Tibial artery (tissue), 4 donors: ENCODE results near the gene WBP1L.

Experiments used
- DNase-seq, 2 donors: peaks; one replicate each; pipeline ENCODE4 v3.0.0-alpha.2; 2019
- H3K27ac ChIP-seq, 2 donors: fragments of 200-600 bp; sonication (generic) in 1 of 2; 1 replicate in 1 of 2; 2 replicates in 1 of 2; pipeline ENCODE4 v1.5.1; 2018 to 2019; ENCODE audit warnings: mild to moderate bottlenecking in 1 of 2
- H3K27me3 ChIP-seq, 2 donors: fragments of 200-600 bp; sonication (generic) in 1 of 2; one replicate each; pipeline versions ENCODE4 v1.5.1 to v1.6.0; 2016 to 2019
- H3K36me3 ChIP-seq, 3 donors: fragments of 200-600 bp; sonication (generic) in 2 of 3; one replicate each; pipeline ENCODE4 v1.5.1; 2016 to 2019; ENCODE audit warnings: mild to moderate bottlenecking in 2 of 3
- H3K4me1 ChIP-seq, 4 donors: fragments of 200-600 bp; sonication (generic) in 2 of 4; 1 replicate in 3 of 4; 2 replicates in 1 of 4; pipeline ENCODE4 v1.5.1; 2016 to 2019
- H3K4me3 ChIP-seq, 2 donors: fragments of 200-600 bp; sonication (generic) in 1 of 2; 1 replicate in 1 of 2; 2 replicates in 1 of 2; pipeline ENCODE4 v1.5.1; 2018 to 2019; ENCODE audit warnings: mild to moderate bottlenecking in 2 of 2
- H3K9me3 ChIP-seq, 3 donors: fragments of 200-600 bp; sonication (generic) in 1 of 3; one replicate each; pipeline ENCODE4 v1.5.1; 2016 to 2019
- CTCF ChIP-seq, 2 experiments: fragments of 200-600 bp in 1 of 2; fragments of 450-650 bp in 1 of 2; IDR thresholded peaks; one replicate each; pipeline ENCODE4 v1.5.1; 2017 to 2019; ENCODE audit warnings: antibody characterized with exemption in 2 of 2, mild to moderate bottlenecking in 1 of 2, moderate library complexity in 1 of 2
- intact Hi-C: fragments of 100-400 bp; cut with DNase I; formaldehyde crosslinking; loops from one replicate; pipeline ENCODE4 v1.15.0; 2023; ENCODE audit warnings: low total_unique reads

Gene WBP1L

GRCh38 chr10:102779680-102780526, 36.2 kb downstream of the WBP1L start:
- no peak for DNase-seq
- TF ChIP-seq CTCF (IDR thresholded peaks at IDR 0.05), result no peak
- intact Hi-C loops, result loop anchor here (5.0 kb wide), 1 partner anchor 38 kb away; the partner anchor contains the start of gene WBP1L
- Histone ChIP-seq H3K9me3 (no peaks in the 10 kb centered on the region), H3K27me3 (no peaks in the 10 kb centered on the region), H3K4me3 (no peak overlapping the region), H3K27ac (peak overlapping the region; percentile 83 to 86), H3K4me1 (peaks cover 11 to 98% (median 90%) of the 10 kb centered on the region in 4 donors), H3K36me3 (no peaks in the 10 kb centered on the region)

- no peak overlapping the region for H3K4me3 ChIP-seq
- no peak for DNase-seq
- no peaks in the 10 kb centered on the region for H3K36me3 ChIP-seq
- H3K4me1 ChIP-seq, result peaks cover 11 to 100% (median 89%) of the 10 kb centered on the region in 4 donors
- H3K9me3 ChIP-seq, result no peaks in the 10 kb centered on the region
- TF ChIP-seq CTCF (IDR thresholded peaks at IDR 0.05), result no peak
- intact Hi-C loops, result no loop called here
- H3K27ac ChIP-seq, result peak overlapping the region; percentile 83 to 86
- no peaks in the 10 kb centered on the region for H3K27me3 ChIP-seq
These were observed 36.7 kb downstream of the WBP1L start for GRCh38 chr10:102780527-102780808.

DNA sequence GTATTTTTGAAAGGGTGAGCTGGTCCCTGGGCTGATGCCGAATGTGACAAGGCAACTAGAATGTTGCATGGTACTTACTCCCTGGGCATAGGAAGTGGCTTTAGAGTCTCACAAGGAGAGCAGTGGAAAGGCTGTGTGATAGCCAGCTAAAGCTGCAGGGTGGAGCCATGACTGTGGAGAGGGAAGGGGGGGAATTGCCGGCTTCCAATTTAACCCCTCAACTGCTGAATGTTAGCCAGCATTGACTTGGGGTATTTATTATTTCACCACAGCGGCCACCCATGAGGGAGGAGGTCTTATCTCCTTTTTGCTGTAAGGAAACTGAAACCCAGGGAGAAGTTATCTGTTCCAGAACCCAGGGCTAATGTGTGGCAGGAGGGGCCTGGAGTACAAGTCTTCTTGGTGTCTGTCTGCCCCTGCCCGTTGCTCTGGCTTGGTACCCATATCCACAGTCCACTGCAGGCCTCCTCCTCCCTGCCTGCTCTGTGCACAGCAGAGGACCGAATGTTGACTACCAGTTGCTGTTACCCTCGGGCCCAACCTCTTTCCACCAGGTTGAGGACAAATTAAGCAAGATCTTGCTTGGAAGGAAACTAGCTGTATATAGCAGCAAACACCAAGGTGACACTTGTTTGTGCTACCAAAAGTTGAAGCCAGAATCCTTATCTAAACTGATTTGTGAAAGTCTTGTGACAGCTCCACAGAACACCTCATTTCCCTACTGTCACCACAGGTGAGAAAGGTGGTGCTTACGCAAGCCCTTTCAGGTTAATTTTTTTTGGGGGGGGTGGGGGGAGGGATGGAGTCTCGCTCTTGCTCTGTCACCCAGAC, 37.6 kb downstream of the WBP1L start:
- DNase-seq, result no peak
- intact Hi-C loops, result no loop called here
- H3K27ac ChIP-seq, result peak overlapping the region; percentile 83 to 86
- H3K36me3 ChIP-seq, result no peaks in the 10 kb centered on the region
- TF ChIP-seq CTCF (IDR thresholded peaks at IDR 0.05), result no peak
- H3K4me1 ChIP-seq, result peaks cover 11 to 100% (median 88%) of the 10 kb centered on the region in 4 donors
- H3K4me3 ChIP-seq, result no peak overlapping the region
- H3K27me3 ChIP-seq, result no peaks in the 10 kb centered on the region
- H3K9me3 ChIP-seq, result no peaks in the 10 kb centered on the region

- H3K27ac ChIP-seq, result peak overlapping the region; percentile 83 to 86
- H3K4me3 ChIP-seq, result peak overlapping the region in 1 of 2 donors; percentile 31
- no peak for DNase-seq
- H3K36me3 ChIP-seq, result no peaks in the 10 kb centered on the region
- no peak for TF ChIP-seq CTCF (IDR thresholded peaks at IDR 0.05)
- intact Hi-C loops, result no loop called here
- no peaks in the 10 kb centered on the region for H3K27me3 ChIP-seq
- peaks cover 11 to 100% (median 89%) of the 10 kb centered on the region in 4 donors for H3K4me1 ChIP-seq
- no peaks in the 10 kb centered on the region for H3K9me3 ChIP-seq
These were observed 38.3 kb downstream of the WBP1L start for GRCh38 chr10:102781921-102782557.

- H3K27me3 ChIP-seq, result no peaks in the 10 kb centered on the region
- H3K27ac ChIP-seq, result peak overlapping the region; percentile 83 to 86
- intact Hi-C loops, result no loop called here
- DNase-seq, result peak; percentile 88 to 91
- TF ChIP-seq CTCF (IDR thresholded peaks at IDR 0.05), result no peak
- peaks cover 11 to 98% (median 87%) of the 10 kb centered on the region in 4 donors for H3K4me1 ChIP-seq
- peak overlapping the region in 1 of 2 donors; percentile 31 for H3K4me3 ChIP-seq
- H3K36me3 ChIP-seq, result no peaks in the 10 kb centered on the region
- H3K9me3 ChIP-seq, result no peaks in the 10 kb centered on the region
These were observed 39.2 kb downstream of the WBP1L start for GRCh38 chr10:102782673-102783551.
